Neural progenitor cell (in vitro differentiated cells): ENCODE measurements around the gene CYP3A5. TPM values are rescaled to one million over a fixed set of nuclear protein-coding genes. Genes with fewer than 3 reads are reported as not detected.

Experiments
- DNase-seq: peaks from one replicate; pipeline ENCODE4 v3.0.0-alpha.2; 2016; ENCODE audit warnings: low spot score
- H2AFZ ChIP-seq: fragments of 200-600 bp; sonication (generic); replicated peaks from 2 replicates; pipeline ENCODE4 v1.6.1; 2016; ENCODE audit warnings: antibody characterized with exemption
- H3F3A ChIP-seq: fragments of 200-600 bp; sonication (generic); 2 replicates; pipeline ENCODE4 v1.6.1; 2016; ENCODE audit warnings: antibody characterized with exemption, low read depth
- H3K27ac ChIP-seq: fragments of 200-600 bp; sonication (generic); 2 replicates; pipeline ENCODE4 v1.5.1; 2016; ENCODE audit warnings: mild to moderate bottlenecking
- H3K27me3 ChIP-seq: fragments of 200-600 bp; sonication (generic); 2 replicates; pipeline ENCODE4 v1.6.1; 2016; ENCODE audit warnings: mild to moderate bottlenecking, moderate library complexity
- H3K36me3 ChIP-seq: fragments of 200-600 bp; sonication (generic); 2 replicates; pipeline ENCODE4 v1.5.1; 2016
- H3K4me1 ChIP-seq: fragments of 200-600 bp; sonication (generic); 2 replicates; pipeline ENCODE4 v1.6.1; 2016; ENCODE audit warnings: mixed run types
- H3K4me2 ChIP-seq: fragments of 200-600 bp; sonication (generic); 2 replicates; pipeline ENCODE4 v1.6.1; 2016
- H3K4me3 ChIP-seq: fragments of 200-600 bp; sonication (generic); 2 replicates; pipeline ENCODE4 v1.5.1; 2016
- H3K79me2 ChIP-seq: fragments of 200-600 bp; sonication (generic); 2 replicates; pipeline ENCODE4 v1.6.1; 2016; ENCODE audit warnings: low read depth
- H3K9ac ChIP-seq: fragments of 200-600 bp; sonication (generic); 2 replicates; pipeline ENCODE4 v1.6.1; 2016
- H3K9me3 ChIP-seq: fragments of 200-600 bp; sonication (generic); 2 replicates; pipeline ENCODE4 v1.5.1; 2016; ENCODE audit warnings: low read depth
- H4K20me1 ChIP-seq: fragments of 200-600 bp; sonication (generic); 2 replicates; pipeline ENCODE4 v1.6.1; 2016; ENCODE audit warnings: low read depth
- H3K27ac Mint-ChIP-seq: 3 replicates; pipeline ENCODE4 v1.8.0; 2021; ENCODE audit warnings: mixed read lengths
- H3K27me3 Mint-ChIP-seq: 2 replicates; pipeline ENCODE4 v1.8.0; 2022; ENCODE audit warnings: low read depth, mild to moderate bottlenecking, inconsistent platforms, moderate library complexity, mixed read lengths; ENCODE audit not compliant: insufficient read depth
- H3K36me3 Mint-ChIP-seq: 3 replicates; pipeline ENCODE4 v1.8.0; 2021; ENCODE audit warnings: mixed read lengths
- H3K4me1 Mint-ChIP-seq: 3 replicates; pipeline ENCODE4 v1.8.0; 2021; ENCODE audit warnings: mixed read lengths
- H3K4me3 Mint-ChIP-seq: 3 replicates; pipeline ENCODE4 v1.8.0; 2021; ENCODE audit warnings: mild to moderate bottlenecking, moderate library complexity, mixed read lengths
- H3K9me3 Mint-ChIP-seq: 3 replicates; pipeline ENCODE4 v1.8.0; 2020; ENCODE audit warnings: mixed read lengths
- EZH2 ChIP-seq: fragments of 200-600 bp; sonication (generic); IDR thresholded peaks from 2 replicates; pipeline ENCODE4 v1.6.1; 2017; ENCODE audit warnings: antibody characterized with exemption, mild to moderate bottlenecking, moderate library complexity
- EZH2phosphoT487 ChIP-seq: fragments of 200-600 bp; sonication (generic); IDR thresholded peaks from 2 replicates; pipeline ENCODE4 v1.6.1; 2017; ENCODE audit warnings: antibody characterized with exemption
- total RNA-seq: library from RNA; depleted of rRNA; stranded (reverse); fragments of >200 nt; gene quantifications from 2 replicates; pipeline ENCODE4 v1.2.3, GENCODE V29; 2015; ENCODE audit warnings: low replicate concordance
- TF ChIP-seq, protein P1 (sequence below): fragments of 200-600 bp; sonication (generic); IDR thresholded peaks from 2 replicates; pipeline ENCODE4 v1.5.1; 2017; ENCODE audit warnings: antibody characterized with exemption, mild to moderate bottlenecking

Gene CYP3A5
- total RNA-seq, 1 donor from 2014 or later: not detected

DNA sequence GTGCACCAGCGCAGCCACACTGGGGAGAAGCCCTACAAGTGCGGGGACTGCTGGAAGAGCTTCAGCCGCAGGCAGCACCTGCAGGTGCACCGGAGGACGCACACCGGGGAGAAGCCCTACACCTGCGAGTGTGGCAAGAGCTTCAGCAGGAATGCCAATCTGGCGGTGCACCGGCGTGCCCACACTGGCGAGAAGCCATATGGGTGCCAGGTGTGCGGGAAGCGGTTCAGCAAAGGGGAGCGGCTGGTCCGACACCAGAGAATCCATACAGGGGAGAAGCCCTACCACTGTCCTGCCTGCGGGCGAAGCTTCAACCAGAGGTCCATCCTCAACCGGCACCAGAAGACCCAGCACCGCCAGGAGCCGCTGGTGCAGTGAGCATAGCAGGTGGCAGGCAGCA lies 50.2 kb downstream of the CYP3A5 start:
- no peak overlapping the region for H3K9ac ChIP-seq
- H3K79me2 ChIP-seq: peaks cover 3% of the 10 kb centered on the region
- Mint-ChIP-seq H3K27ac (no peak overlapping the region), H3K9me3 (no peaks in the 10 kb centered on the region), H3K4me1 (no peaks in the 10 kb centered on the region), H3K4me3 (no peak overlapping the region), H3K36me3 (peaks cover 33% of the 10 kb centered on the region), H3K27me3 (peaks cover 3% of the 10 kb centered on the region)
- H3K27ac ChIP-seq: no peak overlapping the region
- peaks cover 24% of the 10 kb centered on the region for H4K20me1 ChIP-seq
- peaks cover 7% of the 10 kb centered on the region for H3F3A ChIP-seq
- H3K9me3 ChIP-seq: no peaks in the 10 kb centered on the region
- TF ChIP-seq EZH2: no peak
- TF ChIP-seq, protein P1, sequence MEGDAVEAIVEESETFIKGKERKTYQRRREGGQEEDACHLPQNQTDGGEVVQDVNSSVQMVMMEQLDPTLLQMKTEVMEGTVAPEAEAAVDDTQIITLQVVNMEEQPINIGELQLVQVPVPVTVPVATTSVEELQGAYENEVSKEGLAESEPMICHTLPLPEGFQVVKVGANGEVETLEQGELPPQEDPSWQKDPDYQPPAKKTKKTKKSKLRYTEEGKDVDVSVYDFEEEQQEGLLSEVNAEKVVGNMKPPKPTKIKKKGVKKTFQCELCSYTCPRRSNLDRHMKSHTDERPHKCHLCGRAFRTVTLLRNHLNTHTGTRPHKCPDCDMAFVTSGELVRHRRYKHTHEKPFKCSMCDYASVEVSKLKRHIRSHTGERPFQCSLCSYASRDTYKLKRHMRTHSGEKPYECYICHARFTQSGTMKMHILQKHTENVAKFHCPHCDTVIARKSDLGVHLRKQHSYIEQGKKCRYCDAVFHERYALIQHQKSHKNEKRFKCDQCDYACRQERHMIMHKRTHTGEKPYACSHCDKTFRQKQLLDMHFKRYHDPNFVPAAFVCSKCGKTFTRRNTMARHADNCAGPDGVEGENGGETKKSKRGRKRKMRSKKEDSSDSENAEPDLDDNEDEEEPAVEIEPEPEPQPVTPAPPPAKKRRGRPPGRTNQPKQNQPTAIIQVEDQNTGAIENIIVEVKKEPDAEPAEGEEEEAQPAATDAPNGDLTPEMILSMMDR: no peak
- TF ChIP-seq EZH2phosphoT487: no peak
- H3K4me3 ChIP-seq: no peak overlapping the region
- H3K4me2 ChIP-seq: no peak overlapping the region
- H3K27me3 ChIP-seq: no peaks in the 10 kb centered on the region
- peaks cover 12% of the 10 kb centered on the region for H3K36me3 ChIP-seq
- H3K4me1 ChIP-seq: no peaks in the 10 kb centered on the region
- DNase-seq: no peak
- H2AFZ ChIP-seq: no peak overlapping the region

DNA sequence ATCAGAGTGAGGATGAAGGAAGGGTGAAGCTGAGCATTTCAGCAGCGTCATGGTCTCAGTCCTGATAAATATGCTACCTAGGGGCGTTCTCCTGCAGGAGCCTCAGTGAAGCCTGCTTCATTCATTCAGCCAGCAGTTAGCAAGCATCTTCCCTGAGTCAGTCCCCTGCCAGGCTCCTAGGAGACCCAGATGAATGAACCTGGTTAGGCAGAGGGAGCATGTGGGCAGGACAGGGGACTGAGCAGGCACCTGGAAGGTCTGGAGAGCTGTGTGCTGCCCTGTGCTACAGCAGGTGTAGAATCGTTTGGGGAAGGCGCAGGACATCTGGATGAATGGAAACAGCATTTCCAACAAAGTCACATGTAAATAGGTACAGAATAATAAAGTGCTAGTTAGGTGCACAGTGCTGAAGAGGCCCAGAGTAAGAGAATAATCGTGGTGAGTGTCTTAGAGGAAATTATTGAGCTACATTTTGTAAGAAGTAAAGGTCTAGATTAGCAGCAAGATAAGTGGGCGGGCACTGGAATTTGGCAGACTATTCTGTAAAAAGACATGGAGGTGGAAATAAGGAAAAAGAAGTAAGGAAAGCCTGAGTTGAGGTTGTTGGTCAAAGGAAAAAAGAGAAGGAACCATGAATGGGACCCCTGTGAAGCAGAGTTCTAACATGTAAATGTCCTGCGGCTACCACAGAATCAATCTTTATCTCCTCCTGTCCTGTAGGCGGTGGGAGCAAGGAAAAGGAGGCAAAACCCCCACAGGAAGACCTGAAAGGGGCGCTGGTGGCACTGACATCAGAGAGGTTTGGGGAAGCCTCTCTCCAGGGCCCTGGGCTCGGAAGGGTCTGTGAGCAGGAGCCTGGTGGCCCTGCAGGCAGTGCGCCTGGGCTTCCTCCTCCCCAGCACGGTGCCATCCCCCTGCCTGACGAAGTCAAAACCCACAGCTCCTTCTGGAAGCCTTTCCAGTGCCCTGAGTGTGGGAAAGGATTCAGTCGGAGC lies 51.0 kb downstream of the CYP3A5 start:
- Histone ChIP-seq H2AFZ (no peak overlapping the region), H3F3A (peaks cover 7% of the 10 kb centered on the region), H3K27ac (peak overlapping the region; percentile 37), H3K9ac (no peak overlapping the region), H3K36me3 (peaks cover 12% of the 10 kb centered on the region), H3K79me2 (peaks cover 3% of the 10 kb centered on the region), H3K27me3 (no peaks in the 10 kb centered on the region), H3K4me2 (no peak overlapping the region), H3K4me1 (no peaks in the 10 kb centered on the region), H3K9me3 (no peaks in the 10 kb centered on the region), H3K4me3 (no peak overlapping the region), H4K20me1 (peaks cover 24% of the 10 kb centered on the region)
- H3K4me1 Mint-ChIP-seq: no peaks in the 10 kb centered on the region
- H3K4me3 Mint-ChIP-seq: no peak overlapping the region
- peaks cover 3% of the 10 kb centered on the region for H3K27me3 Mint-ChIP-seq
- DNase-seq: no peak
- no peak for TF ChIP-seq EZH2
- TF ChIP-seq, protein P1: no peak
- TF ChIP-seq EZH2phosphoT487: no peak
- no peak overlapping the region for H3K27ac Mint-ChIP-seq
- H3K36me3 Mint-ChIP-seq: peaks cover 40% of the 10 kb centered on the region
- H3K9me3 Mint-ChIP-seq: no peaks in the 10 kb centered on the region

DNA sequence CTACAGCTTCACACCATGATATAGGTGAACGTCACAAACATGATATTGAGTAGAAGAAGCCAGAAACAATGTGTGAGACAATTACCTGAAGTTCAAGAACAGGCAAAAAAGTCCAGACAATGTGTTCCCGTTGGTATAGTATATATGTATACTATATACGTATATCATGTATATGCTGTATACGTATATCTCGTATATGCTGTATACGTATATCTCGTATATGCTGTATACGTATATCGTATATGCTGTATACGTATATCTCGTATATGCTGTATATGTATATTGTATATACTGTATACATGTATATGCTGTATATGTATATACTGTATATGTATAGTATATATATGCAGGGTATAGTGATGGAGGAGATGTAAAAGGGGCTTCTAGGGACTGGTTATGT lies 52.3 kb downstream of the CYP3A5 start:
- H2AFZ ChIP-seq: no peak overlapping the region
- no peaks in the 10 kb centered on the region for H3K9me3 Mint-ChIP-seq
- H3K79me2 ChIP-seq: peaks cover 3% of the 10 kb centered on the region
- H4K20me1 ChIP-seq: peaks cover 24% of the 10 kb centered on the region
- peaks cover 6% of the 10 kb centered on the region for H3K27me3 Mint-ChIP-seq
- H3K4me1 ChIP-seq: no peaks in the 10 kb centered on the region
- peaks cover 12% of the 10 kb centered on the region for H3K36me3 ChIP-seq
- peaks cover 45% of the 10 kb centered on the region for H3K36me3 Mint-ChIP-seq
- H3K9ac ChIP-seq: no peak overlapping the region
- no peak overlapping the region for H3K27ac Mint-ChIP-seq
- H3K4me2 ChIP-seq: no peak overlapping the region
- DNase-seq: no peak
- peaks cover 7% of the 10 kb centered on the region for H3F3A ChIP-seq
- H3K4me1 Mint-ChIP-seq: no peaks in the 10 kb centered on the region
- no peaks in the 10 kb centered on the region for H3K27me3 ChIP-seq
- no peaks in the 10 kb centered on the region for H3K9me3 ChIP-seq
- H3K4me3 Mint-ChIP-seq: no peak overlapping the region
- no peak overlapping the region for H3K27ac ChIP-seq
- H3K4me3 ChIP-seq: no peak overlapping the region
- no peak for TF ChIP-seq EZH2phosphoT487
- TF ChIP-seq, protein P1: no peak
- TF ChIP-seq EZH2: no peak
